Glutamatergic neuron (in vitro differentiated cells): ENCODE data around the gene NME8. TPM values are rescaled to one million over a fixed set of nuclear protein-coding genes. Genes with fewer than 3 reads are reported as not detected.
"Not testable (repeated sequence)": the region's sequence is repeated elsewhere in the genome, so short reads cannot be mapped to it uniquely, and the experiment has no call there.

Experiments used
- DNase-seq: peaks from one replicate; pipeline ENCODE4 v3.0.0; 2022
- H3K27ac Mint-ChIP-seq: one replicate; pipeline ENCODE4 v1.8.0; 2020; ENCODE audit warnings: mild to moderate bottlenecking, mixed read lengths, inconsistent platforms; ENCODE audit not compliant: unreplicated experiment
- H3K27me3 Mint-ChIP-seq: one replicate; pipeline ENCODE4 v1.8.0; 2020; ENCODE audit warnings: mild to moderate bottlenecking, moderate library complexity, mixed read lengths, inconsistent platforms; ENCODE audit not compliant: unreplicated experiment
- H3K36me3 Mint-ChIP-seq: one replicate; pipeline ENCODE4 v1.8.0; 2020; ENCODE audit warnings: mild to moderate bottlenecking, mixed read lengths, inconsistent platforms; ENCODE audit not compliant: unreplicated experiment
- H3K4me1 Mint-ChIP-seq: one replicate; pipeline ENCODE4 v1.8.0; 2020; ENCODE audit warnings: mild to moderate bottlenecking, low read depth, mixed read lengths, inconsistent platforms; ENCODE audit not compliant: unreplicated experiment
- H3K4me3 Mint-ChIP-seq: one replicate; pipeline ENCODE4 v1.8.0; 2020; ENCODE audit warnings: mild to moderate bottlenecking, mixed read lengths, inconsistent platforms; ENCODE audit not compliant: unreplicated experiment
- H3K9me3 Mint-ChIP-seq: one replicate; pipeline ENCODE4 v1.8.0; 2020; ENCODE audit warnings: mild to moderate bottlenecking, moderate library complexity, mixed read lengths, inconsistent platforms; ENCODE audit not compliant: unreplicated experiment
- CTCF ChIP-seq: fragments of 200-600 bp; sonication (generic); IDR thresholded peaks from one replicate; pipeline ENCODE4 v1.5.0; 2021; ENCODE audit not compliant: partially characterized antibody, unreplicated experiment
- long read RNA-seq: library from polyadenylated mRNA; unstranded; transcript quantifications from one replicate; pipeline ENCODE4 v2.0.0, GENCODE V29; 2020; ENCODE audit not compliant: unreplicated experiment
- total RNA-seq: library from RNA; stranded (reverse); fragmentation: NEBNext Ultra II Directional; extraction: Animal tissue kit (Norgen Biotek cat#: 25700); gene quantifications from one replicate; pipeline ENCODE4 v1.2.1, GENCODE V29; 2021; ENCODE audit not compliant: unreplicated experiment

Gene NME8
- not detected for total RNA-seq
- long read RNA-seq: 0 reads

- no peak for DNase-seq
- TF ChIP-seq CTCF: no peak
- H3K9me3 Mint-ChIP-seq: peaks cover 3% of the 10 kb centered on the region
- H3K4me1 Mint-ChIP-seq: no peaks in the 10 kb centered on the region
- H3K4me3 Mint-ChIP-seq: no peak within 1 kb of the TSS
- H3K36me3 Mint-ChIP-seq: peaks cover 5% of the 10 kb centered on the region
- H3K27me3 Mint-ChIP-seq: peaks cover 1% of the 10 kb centered on the region
- H3K27ac Mint-ChIP-seq: no peak within 1 kb of the TSS
These were observed at the start of gene NME8 for GRCh38 chr7:37848297-37848696. TSS of gene NME8 (plus strand) at chr7:37848597. CDS start at chr7:37850267, 1,670 bp downstream.

GRCh38 chr7:37806152-37806551 lies 42.2 kb upstream of the NME8 start:
- H3K4me1 Mint-ChIP-seq: no peaks in the 10 kb centered on the region
- no peaks in the 10 kb centered on the region for H3K9me3 Mint-ChIP-seq
- H3K27ac Mint-ChIP-seq: no peak overlapping the region
- H3K4me3 Mint-ChIP-seq: no peak overlapping the region
- DNase-seq: no peak
- H3K36me3 Mint-ChIP-seq: no peaks in the 10 kb centered on the region
- no peak for TF ChIP-seq CTCF
- peaks cover 2% of the 10 kb centered on the region for H3K27me3 Mint-ChIP-seq

GRCh38 chr7:37812161-37812580 lies 36.2 kb upstream of the NME8 start:
- H3K9me3 Mint-ChIP-seq, H3K4me3 Mint-ChIP-seq, H3K27me3 Mint-ChIP-seq, H3K36me3 Mint-ChIP-seq, DNase-seq, H3K27ac Mint-ChIP-seq: not testable (repeated sequence)
- peaks cover 15% of the 10 kb centered on the region for H3K4me1 Mint-ChIP-seq

- Mint-ChIP-seq H3K27me3 (peaks cover 8% of the 10 kb centered on the region), H3K4me3 (peak overlapping the region; percentile 44), H3K4me1 (peaks cover 19% of the 10 kb centered on the region), H3K9me3 (peaks cover 3% of the 10 kb centered on the region), H3K36me3 (peaks cover 3% of the 10 kb centered on the region), H3K27ac (peak overlapping the region; percentile 36)
- DNase-seq: no peak
- no peak for TF ChIP-seq CTCF
These were observed 32.6 kb upstream of the NME8 start for GRCh38 chr7:37815671-37816371.

GRCh38 chr7:37816922-37817590 lies 31.3 kb upstream of the NME8 start:
- Mint-ChIP-seq H3K9me3 (no peaks in the 10 kb centered on the region), H3K4me3 (no peak overlapping the region), H3K27ac (no peak overlapping the region), H3K36me3 (no peaks in the 10 kb centered on the region), H3K4me1 (peaks cover 19% of the 10 kb centered on the region), H3K27me3 (peaks cover 6% of the 10 kb centered on the region)
- TF ChIP-seq CTCF: no peak
- DNase-seq: no peak
